Omental fat pad (tissue), 4 donors: ENCODE measurements around the gene KIFC3. TPM values are rescaled to one million over a fixed set of nuclear protein-coding genes. Genes with fewer than 3 reads are reported as not detected.

Source experiments
- ATAC-seq: fragments of 150-250 bp; one replicate; pipeline ENCODE4 v1.9.1; 2016; ENCODE audit warnings: mild to moderate bottlenecking, moderate library complexity; ENCODE audit not compliant: low FRiP score
- DNase-seq: peaks from one replicate; pipeline ENCODE4 v3.0.0-alpha.2; 2019; ENCODE audit warnings: low spot score
- small RNA-seq: library from RNA; depleted of rRNA; stranded (forward); fragments of <200 nt; gene quantifications from one replicate; pipeline ENCODE3, GENCODE V24; 2016
- total RNA-seq, 4 donors: library from RNA; depleted of rRNA; stranded (reverse); fragments of >200 nt; gene quantifications; one replicate each; pipeline ENCODE4 v1.1.0, GENCODE V29; 2016
- TF ChIP-seq, protein P1 (sequence below), 3 donors: fragments of 450-650 bp; IDR thresholded peaks; one replicate each; pipeline ENCODE4 v1.5.1; 2016 to 2017; ENCODE audit warnings: antibody characterized with exemption in 3 of 3, mild to moderate bottlenecking in 3 of 3, moderate library complexity in 2 of 3

Gene KIFC3
- total RNA-seq, 4 donors from 2014 or later, result 41.5 to 96.9 (median 58.9) TPM

DNA sequence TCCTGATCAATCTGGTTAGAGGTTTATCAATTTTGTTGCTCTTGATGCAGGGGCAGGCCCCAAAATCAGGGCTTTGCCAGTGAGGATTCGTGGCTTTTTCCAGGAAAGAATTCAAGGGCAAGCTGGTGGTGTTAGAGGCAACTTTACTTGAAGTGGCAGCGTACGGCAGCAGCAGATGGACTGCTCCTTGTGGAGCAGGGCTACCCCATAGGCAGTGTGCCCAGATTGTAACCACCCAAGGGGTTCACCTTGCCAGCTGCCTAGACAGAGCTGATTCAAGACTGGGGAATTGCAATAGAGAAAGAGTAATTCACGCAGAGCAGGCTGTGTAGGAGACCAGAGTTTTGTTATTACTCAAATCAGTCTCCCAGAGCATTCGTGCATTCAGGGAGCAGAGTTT, 90.9 kb downstream of the KIFC3 start:
- no peak for DNase-seq
- TF ChIP-seq, protein P1, sequence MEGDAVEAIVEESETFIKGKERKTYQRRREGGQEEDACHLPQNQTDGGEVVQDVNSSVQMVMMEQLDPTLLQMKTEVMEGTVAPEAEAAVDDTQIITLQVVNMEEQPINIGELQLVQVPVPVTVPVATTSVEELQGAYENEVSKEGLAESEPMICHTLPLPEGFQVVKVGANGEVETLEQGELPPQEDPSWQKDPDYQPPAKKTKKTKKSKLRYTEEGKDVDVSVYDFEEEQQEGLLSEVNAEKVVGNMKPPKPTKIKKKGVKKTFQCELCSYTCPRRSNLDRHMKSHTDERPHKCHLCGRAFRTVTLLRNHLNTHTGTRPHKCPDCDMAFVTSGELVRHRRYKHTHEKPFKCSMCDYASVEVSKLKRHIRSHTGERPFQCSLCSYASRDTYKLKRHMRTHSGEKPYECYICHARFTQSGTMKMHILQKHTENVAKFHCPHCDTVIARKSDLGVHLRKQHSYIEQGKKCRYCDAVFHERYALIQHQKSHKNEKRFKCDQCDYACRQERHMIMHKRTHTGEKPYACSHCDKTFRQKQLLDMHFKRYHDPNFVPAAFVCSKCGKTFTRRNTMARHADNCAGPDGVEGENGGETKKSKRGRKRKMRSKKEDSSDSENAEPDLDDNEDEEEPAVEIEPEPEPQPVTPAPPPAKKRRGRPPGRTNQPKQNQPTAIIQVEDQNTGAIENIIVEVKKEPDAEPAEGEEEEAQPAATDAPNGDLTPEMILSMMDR (IDR thresholded peaks at IDR 0.05), result no peak
- ATAC-seq, result no peak

DNA sequence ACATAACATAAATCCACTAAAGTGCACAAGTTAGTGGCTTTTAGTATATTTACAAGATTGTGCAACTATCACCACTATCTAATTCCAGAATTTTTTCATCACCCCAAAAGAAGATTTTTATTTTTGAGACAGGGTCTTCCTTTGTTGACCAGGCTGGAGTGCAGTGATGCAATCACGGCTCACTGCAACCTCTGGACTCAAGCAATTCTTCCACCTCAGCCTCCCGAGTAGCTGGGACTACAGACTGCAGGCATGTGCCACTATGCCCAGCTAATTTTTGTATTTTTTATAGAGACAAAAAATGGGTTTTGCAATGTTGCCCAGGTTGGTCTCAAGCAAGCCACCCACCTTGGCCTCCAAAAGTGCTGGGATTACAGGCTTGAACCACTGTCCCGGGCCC, 92.6 kb downstream of the KIFC3 start:
- ATAC-seq (no peak), DNase-seq (no peak)
- TF ChIP-seq, protein P1 (IDR thresholded peaks at IDR 0.05), result no peak

Small RNA genes within 50 kb of the gene (small RNA-seq; reads per million reads assigned to genes)
- gene MIR6772, result not detected
- gene RNU6-20P, result not detected

Other genes starting within 250 kb of the KIFC3 start
- gene ADGRG1, start 173.9 kb downstream of the KIFC3 start, total RNA-seq, result 10 to 100 TPM; 15.3 to 99.1 (median 70.5) TPM
- gene ADGRG3, start 134.2 kb downstream of the KIFC3 start, total RNA-seq, result 10 to 100 TPM in 1 of 4 donors, 1 to 10 TPM in 3; 2.3 to 17.7 (median 4.4) TPM
- under 1 TPM in 1 of 4 donors, not detected in 3; 0.65 TPM for gene DRC7, start 107.7 kb downstream of the KIFC3 start, total RNA-seq
- gene KATNB1, start 66.7 kb downstream of the KIFC3 start, total RNA-seq, result 10 to 100 TPM in 3 of 4 donors, 1 to 10 TPM in 1; 8.7 to 23.5 (median 14.1) TPM
- not detected for gene CNGB1, start 168.6 kb upstream of the KIFC3 start, total RNA-seq
- 1 to 10 TPM; 3.2 to 9.1 (median 5.6) TPM for gene ZNF319, start 198.2 kb upstream of the KIFC3 start, total RNA-seq
- 10 to 100 TPM; 18.8 to 42.5 (median 33.4) TPM for gene USB1, start 198.9 kb upstream of the KIFC3 start, total RNA-seq
- gene MMP15, start 223.3 kb upstream of the KIFC3 start, total RNA-seq, result 10 to 100 TPM in 3 of 4 donors, 1 to 10 TPM in 1; 5.5 to 15.2 (median 14.4) TPM